Endothelial cell (in vitro differentiated cells): ENCODE data around the gene HDGFL3. TPM values are rescaled to one million over a fixed set of nuclear protein-coding genes. Genes with fewer than 3 reads are reported as not detected.
"Not testable (repeated sequence)": the region's sequence is repeated elsewhere in the genome, so short reads cannot be mapped to it uniquely, and the experiment has no call there.

ENCODE experiments used
- DNase-seq: peaks from one replicate; pipeline ENCODE4 v3.0.0; 2021; ENCODE audit warnings: low spot score
- H3K27ac Mint-ChIP-seq: one replicate; pipeline ENCODE4 v1.8.0; 2021; ENCODE audit warnings: mixed read lengths, inconsistent platforms; ENCODE audit not compliant: unreplicated experiment
- H3K27me3 Mint-ChIP-seq: one replicate; pipeline ENCODE4 v1.8.0; 2021; ENCODE audit warnings: mild to moderate bottlenecking, moderate library complexity, mixed read lengths, inconsistent platforms; ENCODE audit not compliant: unreplicated experiment
- H3K36me3 Mint-ChIP-seq: one replicate; pipeline ENCODE4 v1.8.0; 2021; ENCODE audit warnings: mild to moderate bottlenecking, low read depth, mixed read lengths, inconsistent platforms; ENCODE audit not compliant: unreplicated experiment
- H3K4me1 Mint-ChIP-seq: one replicate; pipeline ENCODE4 v1.8.0; 2021; ENCODE audit warnings: mild to moderate bottlenecking, mixed read lengths, inconsistent platforms; ENCODE audit not compliant: unreplicated experiment
- H3K4me3 Mint-ChIP-seq: one replicate; pipeline ENCODE4 v1.8.0; 2021; ENCODE audit warnings: mild to moderate bottlenecking, mixed read lengths, inconsistent platforms; ENCODE audit not compliant: unreplicated experiment
- H3K9me3 Mint-ChIP-seq: one replicate; pipeline ENCODE4 v1.8.0; 2021; ENCODE audit warnings: mixed read lengths, inconsistent platforms; ENCODE audit not compliant: unreplicated experiment
- CTCF ChIP-seq: fragments of 200-600 bp; sonication (generic); IDR thresholded peaks from one replicate; pipeline ENCODE4 v1.5.0; 2021; ENCODE audit warnings: antibody characterized with exemption; ENCODE audit not compliant: unreplicated experiment
- total RNA-seq: library from RNA; stranded (reverse); fragmentation: NEBNext Ultra II Directional; extraction: Animal tissue kit (Norgen Biotek cat#: 25700); gene quantifications from one replicate; pipeline ENCODE4 v1.2.1, GENCODE V29; 2021; ENCODE audit not compliant: unreplicated experiment

HDGFL3 gene
- total RNA-seq, 1 donor from 2014 or later, result 91.2 TPM

GRCh38 chr15:83170474-83171165, 37.0 kb downstream of the HDGFL3 start:
- peaks cover 9% of the 10 kb centered on the region for H3K36me3 Mint-ChIP-seq

GRCh38 chr15:83169576-83169975, 38.0 kb downstream of the HDGFL3 start:
- H3K27me3 Mint-ChIP-seq, H3K36me3 Mint-ChIP-seq, H3K9me3 Mint-ChIP-seq, H3K27ac Mint-ChIP-seq, DNase-seq, H3K4me1 Mint-ChIP-seq, H3K4me3 Mint-ChIP-seq: not testable (repeated sequence)

More at GRCh38 chr15:83170474-83171165, 37.0 kb downstream of the HDGFL3 start:
- Mint-ChIP-seq H3K4me3 (no peak overlapping the region), H3K27me3 (peaks cover 3% of the 10 kb centered on the region), H3K27ac (no peak overlapping the region), H3K9me3 (no peaks in the 10 kb centered on the region), H3K4me1 (peaks cover 3% of the 10 kb centered on the region)
- TF ChIP-seq CTCF, result no peak
- no peak for DNase-seq

- H3K4me1 Mint-ChIP-seq, result peaks cover 14% of the 10 kb centered on the region
- no peak for DNase-seq
- no peak for TF ChIP-seq CTCF
- peaks cover 9% of the 10 kb centered on the region for H3K36me3 Mint-ChIP-seq
- no peaks in the 10 kb centered on the region for H3K9me3 Mint-ChIP-seq
- H3K27me3 Mint-ChIP-seq, result peaks cover 3% of the 10 kb centered on the region
- H3K27ac Mint-ChIP-seq, result no peak overlapping the region
- no peak overlapping the region for H3K4me3 Mint-ChIP-seq
Observed at GRCh38 chr15:83166830-83167229, 40.8 kb downstream of the HDGFL3 start.

GRCh38 chr15:83166218-83166617, 41.4 kb downstream of the HDGFL3 start:
- Mint-ChIP-seq H3K4me3 (no peak overlapping the region), H3K4me1 (peaks cover 14% of the 10 kb centered on the region), H3K36me3 (peaks cover 9% of the 10 kb centered on the region), H3K27me3 (peaks cover 3% of the 10 kb centered on the region), H3K9me3 (no peaks in the 10 kb centered on the region), H3K27ac (no peak overlapping the region)
- no peak for DNase-seq
- TF ChIP-seq CTCF, result no peak

GRCh38 chr15:83164771-83165404, 42.7 kb downstream of the HDGFL3 start:
- no peak overlapping the region for H3K27ac Mint-ChIP-seq
- peaks cover 3% of the 10 kb centered on the region for H3K27me3 Mint-ChIP-seq
- H3K9me3 Mint-ChIP-seq, result no peaks in the 10 kb centered on the region
- peaks cover 14% of the 10 kb centered on the region for H3K4me1 Mint-ChIP-seq
- no peak for TF ChIP-seq CTCF
- no peak overlapping the region for H3K4me3 Mint-ChIP-seq
- DNase-seq, result no peak
- H3K36me3 Mint-ChIP-seq, result peaks cover 18% of the 10 kb centered on the region
